Measurements from ENCODE around the gene FERMT2.

- TF ChIP-seq POLR2A (IDR thresholded peaks at IDR 0.05) (no peak), CTCF (IDR thresholded peaks at IDR 0.05) (no peak)
Observed at GRCh38 chr14:52850451-52850909, 100.4 kb downstream of the FERMT2 start.

All from testis (tissue), 2 donors.